GM18498 (cell line): ENCODE data around the gene NFE2L1.
A peak's percentile ranks its signal among the peaks of the same experiment; 100 is the strongest.
"Not testable (repeated sequence)": the region's sequence is repeated elsewhere in the genome, so short reads cannot be mapped to it uniquely, and the experiment has no call there.

ENCODE experiments used
- ATAC-seq: cut with Tn5 transposase; IDR thresholded peaks from one replicate; pipeline ENCODE4 v1.9.1; 2021; ENCODE audit warnings: mild to moderate bottlenecking, moderate library complexity; ENCODE audit not compliant: unreplicated experiment

NFE2L1 gene

GRCh38 chr17:48067245-48067644, 19.1 kb downstream of the NFE2L1 start:
- no peak for ATAC-seq

- ATAC-seq: not testable (repeated sequence)
Measured at GRCh38 chr17:48067808-48068207, 19.6 kb downstream of the NFE2L1 start.

DNA sequence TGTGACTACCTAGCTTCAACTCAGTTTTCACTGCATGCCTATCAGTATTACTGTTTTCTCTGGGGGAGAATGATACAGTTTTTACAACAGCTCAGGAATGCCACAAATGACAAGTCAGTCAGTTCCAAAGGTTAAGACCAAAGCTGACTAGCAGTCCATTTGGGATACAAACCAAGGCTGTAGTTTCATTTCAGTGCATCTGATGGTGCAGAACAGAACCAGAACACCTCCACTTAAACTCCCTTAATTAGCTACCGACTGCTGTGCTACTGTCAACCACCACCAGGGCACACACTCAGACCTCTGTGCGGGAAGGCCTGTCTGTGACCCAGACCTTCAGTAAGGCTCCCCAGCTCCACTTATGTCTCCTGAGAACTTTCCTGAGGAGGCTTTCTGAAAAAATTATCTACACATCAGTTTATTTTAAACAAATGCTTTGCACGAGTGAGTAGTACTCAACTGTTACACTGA, 20.4 kb downstream of the NFE2L1 start:
- ATAC-seq: no peak

DNA sequence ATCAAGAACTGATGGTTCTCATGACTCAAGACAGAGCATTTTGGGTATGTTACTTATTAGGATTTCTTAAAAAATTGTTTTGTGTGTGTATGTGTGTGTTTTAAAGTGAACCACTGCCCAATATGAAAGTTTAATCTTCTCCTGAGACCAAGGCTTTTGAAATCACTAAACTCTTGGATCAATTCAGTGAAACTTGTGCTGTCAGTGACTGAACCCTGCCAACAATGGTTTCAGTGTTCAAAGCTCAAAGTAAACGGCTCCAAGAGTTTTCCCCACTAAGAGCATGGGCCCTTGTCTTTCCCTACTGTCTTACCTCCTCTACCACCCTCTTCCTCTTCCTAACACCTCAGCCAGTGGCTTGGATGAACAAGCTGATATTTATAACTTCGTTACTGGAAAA, 22.0 kb downstream of the NFE2L1 start:
- ATAC-seq: no peak

GRCh38 chr17:48071654-48072053, 23.5 kb downstream of the NFE2L1 start:
- ATAC-seq: no peak

GRCh38 chr17:48072811-48073210, 24.7 kb downstream of the NFE2L1 start:
- not testable (repeated sequence) for ATAC-seq

DNA sequence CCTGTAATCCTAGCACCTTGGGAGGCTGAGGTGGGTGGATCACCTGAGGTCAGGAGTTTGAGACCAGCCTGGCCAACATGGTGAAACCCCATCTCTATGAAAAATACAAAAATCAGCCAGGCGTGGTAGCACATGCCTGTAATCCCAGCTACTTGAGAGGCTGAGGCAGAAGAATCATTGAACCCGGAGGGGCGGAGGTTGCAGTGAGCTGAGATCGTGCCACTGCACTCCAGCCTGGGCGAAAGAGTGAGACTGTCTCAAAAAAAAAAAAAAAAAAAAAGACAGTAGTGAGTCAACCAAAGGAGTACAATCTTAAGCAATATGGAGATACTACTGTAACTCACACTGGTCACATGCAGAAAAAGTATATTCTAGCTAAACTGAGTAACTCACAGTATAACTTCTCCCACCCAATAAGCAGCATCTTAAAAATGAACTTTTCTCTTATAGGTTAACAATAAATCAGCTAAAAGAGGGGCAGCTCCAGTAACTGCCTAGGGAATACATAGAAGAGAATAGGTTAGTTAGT, 25.5 kb downstream of the NFE2L1 start:
- not testable (repeated sequence) for ATAC-seq

GRCh38 chr17:48074322-48075081, 26.3 kb downstream of the NFE2L1 start:
- ATAC-seq: no peak

DNA sequence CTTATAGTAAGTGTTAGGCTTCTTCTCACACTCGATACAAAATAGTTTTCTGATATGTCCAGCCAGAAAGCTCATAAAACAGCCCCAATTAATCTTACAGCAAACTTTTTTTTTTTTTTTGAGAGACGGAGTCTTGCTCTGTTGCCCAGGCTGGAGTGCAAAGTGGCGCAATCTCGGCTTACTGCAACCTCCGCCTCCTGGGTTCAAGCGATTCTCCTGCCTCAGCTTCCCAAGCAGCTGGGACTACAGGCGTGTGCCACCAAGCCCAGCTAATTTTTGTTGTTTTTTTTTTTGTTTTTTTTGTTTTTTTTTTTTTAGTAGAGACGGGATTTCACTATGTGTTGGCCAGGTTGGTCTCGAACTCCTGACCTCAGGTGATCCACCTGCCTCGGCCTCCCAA, 29.0 kb downstream of the NFE2L1 start:
- not testable (repeated sequence) for ATAC-seq

GRCh38 chr17:48081858-48082257, 33.7 kb downstream of the NFE2L1 start:
- ATAC-seq: no peak

DNA sequence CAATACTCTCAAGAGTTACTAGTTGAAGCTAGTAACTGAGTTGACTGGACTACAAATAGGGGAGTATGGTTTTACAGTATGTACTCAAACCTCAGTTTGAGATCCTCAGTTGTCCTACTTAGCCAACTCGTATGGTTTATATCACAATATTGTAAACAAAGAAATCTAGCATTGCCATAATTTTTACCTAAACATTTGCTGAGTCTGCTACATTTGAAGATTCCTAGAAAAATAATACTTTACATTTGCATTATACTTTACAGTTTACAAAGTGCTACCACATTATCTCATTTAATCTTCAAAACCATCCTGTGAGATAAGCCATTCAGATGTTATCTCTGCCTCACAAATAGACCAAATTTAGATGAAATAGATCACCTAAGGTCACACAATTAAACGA, 36.8 kb downstream of the NFE2L1 start:
- no peak for ATAC-seq

DNA sequence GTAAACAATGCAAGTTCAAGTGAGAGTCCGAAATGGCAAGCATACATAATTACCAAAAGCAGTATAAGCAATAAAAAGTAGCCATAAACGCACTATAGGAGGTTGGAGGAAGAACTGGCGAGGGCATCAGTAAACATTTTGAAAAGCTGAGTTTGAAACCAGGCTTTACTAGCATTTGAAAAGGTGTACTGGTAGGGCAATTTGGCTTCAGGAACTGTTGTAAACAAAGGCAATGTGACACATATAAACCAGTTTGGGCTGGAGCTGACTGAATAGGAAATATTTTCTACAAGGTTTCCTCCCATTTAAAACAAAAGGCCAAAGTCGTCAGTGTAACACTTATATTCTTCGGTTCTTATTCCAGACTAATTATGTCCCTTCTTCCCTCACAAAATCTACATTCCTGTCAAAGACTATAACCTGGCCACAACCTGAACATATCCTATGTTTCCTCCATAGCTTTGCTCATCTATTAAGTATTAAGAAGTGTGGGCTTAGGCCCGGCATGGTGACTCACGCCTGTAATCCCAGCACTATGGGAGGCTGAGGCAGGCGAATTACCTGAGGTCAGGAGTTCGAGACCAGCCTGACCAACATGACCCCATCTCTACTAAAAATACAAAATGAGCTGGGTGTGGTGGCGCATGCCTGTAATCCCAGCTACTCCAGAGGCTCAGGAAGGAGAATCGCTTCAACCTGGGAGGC, 45.3 kb downstream of the NFE2L1 start:
- ATAC-seq: no peak

- ATAC-seq: no peak
Measured at GRCh38 chr17:48095611-48096010, 47.5 kb downstream of the NFE2L1 start.

DNA sequence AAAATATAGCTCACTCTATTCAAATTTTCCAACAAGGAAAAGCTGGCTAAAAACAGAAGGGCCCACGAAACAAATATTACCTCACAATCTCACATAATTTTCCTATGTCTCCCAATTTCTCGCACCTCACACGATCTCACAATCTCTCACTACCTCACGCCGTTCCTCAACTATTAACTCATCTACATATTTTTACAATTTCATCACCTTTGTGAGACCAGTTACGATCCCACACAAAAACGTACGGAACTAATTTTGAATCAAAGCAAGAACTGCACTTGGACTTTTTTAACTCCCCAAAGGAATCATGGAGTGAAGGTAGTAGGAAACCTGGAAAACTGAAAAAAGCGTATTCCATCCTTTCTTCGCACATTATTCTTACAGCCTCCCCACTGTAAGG, 52.0 kb downstream of the NFE2L1 start:
- no peak for ATAC-seq

GRCh38 chr17:48100591-48101011, 52.4 kb downstream of the NFE2L1 start:
- ATAC-seq: no peak

- peak; percentile 88 for ATAC-seq
Measured at GRCh38 chr17:48101012-48101720, 53.0 kb downstream of the NFE2L1 start, which contains the start of gene CBX1. TSS of gene CBX1 (minus strand) at chr17:48101478. CDS start at chr17:48077004, 24,474 bp downstream.

DNA sequence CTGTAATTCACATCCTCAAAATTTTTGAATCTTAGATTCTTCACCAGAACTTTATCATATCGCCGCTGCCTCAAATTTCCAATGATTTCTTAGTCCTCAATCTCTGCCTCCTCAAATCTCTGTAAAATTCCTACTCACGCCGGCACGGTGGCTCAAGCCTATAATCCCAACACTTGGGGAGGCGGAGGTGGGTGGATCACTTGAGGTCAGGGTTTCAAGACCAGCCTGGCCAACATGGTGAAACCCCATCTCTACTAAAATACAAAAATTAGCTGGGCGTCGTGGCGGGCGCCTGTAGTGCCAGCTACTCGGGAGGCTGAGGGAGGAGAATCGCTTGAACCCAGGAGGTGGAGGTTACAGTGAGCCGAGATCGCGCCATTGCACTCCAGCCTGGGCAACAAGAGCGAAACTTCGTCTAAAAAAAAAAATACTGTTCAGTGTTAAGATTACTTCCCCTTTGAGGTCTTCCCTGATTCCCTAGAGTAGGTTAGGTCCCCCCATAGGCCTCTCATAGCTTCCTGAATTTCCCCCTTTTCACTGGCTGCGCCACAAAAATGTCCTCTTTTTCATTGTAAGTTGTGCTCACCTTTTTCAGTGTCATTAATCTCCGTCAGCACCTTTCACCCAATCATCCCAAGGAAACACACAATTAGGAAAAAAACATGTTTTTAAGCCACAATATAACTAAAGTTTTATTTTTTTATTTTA, 54.0 kb downstream of the NFE2L1 start:
- no peak for ATAC-seq

DNA sequence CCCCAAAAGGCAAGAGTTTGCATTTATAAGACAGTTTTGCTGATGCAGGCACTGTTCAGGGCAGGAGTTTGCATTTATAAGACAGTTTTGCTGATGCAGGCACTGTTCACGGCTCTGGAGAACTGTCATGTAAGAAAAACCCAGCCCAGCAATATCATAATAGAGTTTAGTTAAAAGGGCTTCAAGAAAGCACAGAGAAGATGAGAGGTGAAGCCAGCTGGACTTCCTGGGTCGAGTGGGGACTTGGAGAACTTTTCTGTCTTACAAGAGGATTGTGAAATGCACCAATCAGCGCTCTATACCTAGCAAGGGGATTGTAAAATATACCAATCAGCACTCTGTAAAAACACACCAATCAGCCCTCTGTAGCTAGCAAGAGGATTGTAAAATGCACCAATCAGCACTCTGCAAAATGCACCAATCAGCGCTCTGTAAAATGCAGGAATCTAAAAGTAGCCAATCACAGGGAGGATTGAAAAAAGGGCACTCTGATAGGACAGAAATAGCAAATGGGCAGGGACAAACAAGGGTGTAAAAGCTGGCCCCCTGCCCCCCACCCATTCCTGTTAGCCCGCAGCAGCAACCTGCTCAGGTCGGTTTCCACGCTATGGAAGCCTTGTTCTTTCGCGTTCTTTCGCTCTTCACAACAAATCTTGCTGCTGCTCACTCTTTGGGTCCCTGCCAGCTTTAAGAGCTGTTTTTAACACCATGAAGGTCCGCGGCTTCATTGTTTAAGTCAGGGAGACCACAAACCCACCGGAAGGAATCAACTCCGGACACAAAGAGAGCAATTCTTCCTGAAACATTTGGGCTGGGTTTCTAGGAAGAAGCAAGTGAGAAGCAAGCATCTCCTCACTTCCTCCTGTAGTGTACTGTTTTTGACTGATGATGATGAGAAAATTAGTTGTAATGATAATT, 54.9 kb downstream of the NFE2L1 start:
- ATAC-seq: no peak

DNA sequence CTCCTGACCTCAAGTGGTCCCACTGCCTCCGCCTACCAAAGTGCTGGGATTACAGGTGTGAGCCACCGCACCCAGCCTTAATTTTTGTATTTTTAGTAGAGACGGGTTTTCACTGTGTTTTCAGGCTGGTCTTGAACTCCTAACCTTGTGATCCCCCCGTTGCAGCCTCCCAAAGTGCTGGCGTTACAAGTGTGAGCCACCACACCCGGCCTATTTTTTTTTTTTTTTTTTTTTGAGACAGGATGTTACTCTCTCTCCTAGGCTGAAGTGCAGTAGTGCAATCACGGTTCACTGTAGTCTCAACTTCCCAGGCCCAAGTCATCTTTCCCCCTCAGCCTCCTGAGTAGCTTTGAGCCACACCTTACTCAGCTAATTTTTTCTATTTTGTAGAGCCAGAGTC, 56.3 kb downstream of the NFE2L1 start:
- ATAC-seq: no peak

DNA sequence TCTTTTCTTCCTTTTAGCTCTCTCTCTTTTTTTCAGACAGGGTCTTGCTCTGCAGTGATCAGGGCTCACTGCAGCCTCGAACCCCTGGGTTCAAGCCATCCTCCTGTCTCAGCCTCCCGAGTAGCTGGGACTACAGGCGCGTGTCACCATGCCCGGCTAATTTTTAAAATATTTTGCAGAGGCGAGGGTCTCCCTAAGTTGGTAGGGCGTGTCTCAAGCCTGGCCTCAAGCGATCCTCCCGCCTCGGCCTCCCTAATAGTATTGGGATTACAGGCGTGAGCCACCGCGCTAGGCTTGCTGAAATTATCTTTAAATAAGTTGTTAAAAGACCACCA, 58.6 kb downstream of the NFE2L1 start:
- no peak for ATAC-seq
